NCI-H345 treated with DMSO at 0.1 percent for 48 hours (cell line): Measurements from ENCODE around the gene KRT74.
"Not testable (repeated sequence)": the region's sequence is repeated elsewhere in the genome, so short reads cannot be mapped to it uniquely, and the experiment has no call there.

ENCODE experiments used
- DNase-seq: peaks from one replicate; lab custom pipeline; 2025; ENCODE audit not compliant: unreplicated experiment; lab: John Stamatoyannopoulos, UW

The KRT74 gene

DNA sequence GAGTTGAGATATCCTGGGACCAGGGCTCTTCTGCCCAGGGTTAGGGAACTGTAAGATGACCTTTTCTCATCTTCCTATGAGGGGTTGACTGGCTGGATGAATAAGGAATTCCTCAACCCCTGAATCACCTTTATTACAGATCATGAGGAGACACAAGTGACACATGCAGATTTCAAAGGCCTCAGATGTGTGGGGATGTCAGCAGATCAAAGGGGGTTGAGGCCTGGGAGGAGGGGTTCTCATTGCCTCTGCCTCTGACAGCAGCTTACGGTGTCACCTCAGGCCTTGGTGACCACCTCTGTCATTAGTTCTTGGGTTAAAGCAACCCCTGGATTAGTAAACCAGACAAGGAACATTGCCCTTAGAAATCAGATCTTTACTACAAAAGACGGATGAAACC is 29.7 kb upstream of the KRT74 start:
- no peak for DNase-seq

DNA sequence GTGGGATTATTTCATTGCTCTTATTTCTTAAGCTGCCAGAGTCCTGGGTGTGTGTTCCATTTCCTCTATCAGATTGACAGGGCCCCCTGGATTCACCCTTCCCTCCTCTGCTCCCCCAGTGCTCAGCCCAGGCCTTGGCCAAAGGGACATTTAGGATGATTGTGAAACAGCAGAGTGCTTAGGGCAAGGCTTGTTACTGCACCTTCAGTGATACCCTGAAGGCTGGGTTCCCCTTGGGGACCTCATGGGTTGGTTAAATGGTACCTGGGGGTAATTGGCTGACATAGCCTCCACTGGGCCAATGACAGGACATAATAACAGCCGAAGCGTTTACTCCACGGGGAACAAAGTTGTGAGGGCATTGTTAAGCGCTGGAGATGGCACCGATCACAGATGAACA is 28.9 kb upstream of the KRT74 start:
- DNase-seq: no peak

DNA sequence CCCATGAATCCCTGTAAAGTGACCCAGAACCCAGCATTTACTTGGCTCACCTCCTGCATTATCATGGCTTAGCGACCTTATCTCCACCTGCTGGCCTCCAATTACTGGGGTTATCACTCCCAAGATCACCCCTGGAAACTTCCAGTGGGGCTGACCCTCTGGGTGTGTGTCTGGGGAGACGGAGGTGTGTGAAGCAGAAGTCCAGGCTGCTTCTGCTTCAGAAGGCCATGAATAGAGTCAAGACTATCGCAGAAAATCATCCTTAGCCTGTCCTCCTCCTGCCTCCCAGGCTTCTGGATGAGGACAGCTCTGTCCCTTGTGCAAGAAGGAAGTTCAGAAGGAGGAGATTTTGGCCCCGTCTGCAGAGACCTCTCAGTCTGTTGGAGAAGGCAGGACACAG is 28.0 kb upstream of the KRT74 start:
- no peak for DNase-seq

DNA sequence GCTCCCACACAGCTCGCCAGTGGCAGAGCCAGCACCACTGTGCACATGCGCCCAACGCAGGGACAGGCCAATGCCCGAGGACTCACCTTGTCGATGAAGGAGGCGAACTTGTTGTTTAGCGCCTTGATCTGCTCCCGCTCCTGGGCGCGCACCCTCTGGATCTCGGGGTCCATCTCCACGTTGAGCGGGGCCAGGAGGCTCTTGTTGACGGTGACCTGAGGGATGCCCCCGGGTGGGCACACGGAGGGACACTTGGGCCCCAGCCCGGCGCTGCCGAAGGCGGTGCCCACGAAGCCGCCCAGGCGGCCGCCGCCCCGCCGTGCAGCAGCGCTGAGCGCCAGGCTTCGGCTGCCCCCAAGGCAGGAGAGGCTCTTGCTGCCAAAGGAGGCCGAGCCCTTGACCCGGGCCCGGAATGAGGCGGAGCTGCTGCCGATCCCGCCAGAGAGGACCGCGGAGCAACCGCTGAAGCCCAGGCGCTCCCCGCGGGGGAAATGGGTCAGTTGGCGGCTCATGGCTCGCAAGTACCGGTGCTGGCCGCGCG is 27.4 kb upstream of the KRT74 start, which contains the start of gene KRT72:
Gene KRT72, minus strand, starts transcription at position 523 of the 541 bp plus-strand sequence. Its CDS starts 11 bp downstream, at position 512.
- no peak for DNase-seq

DNA sequence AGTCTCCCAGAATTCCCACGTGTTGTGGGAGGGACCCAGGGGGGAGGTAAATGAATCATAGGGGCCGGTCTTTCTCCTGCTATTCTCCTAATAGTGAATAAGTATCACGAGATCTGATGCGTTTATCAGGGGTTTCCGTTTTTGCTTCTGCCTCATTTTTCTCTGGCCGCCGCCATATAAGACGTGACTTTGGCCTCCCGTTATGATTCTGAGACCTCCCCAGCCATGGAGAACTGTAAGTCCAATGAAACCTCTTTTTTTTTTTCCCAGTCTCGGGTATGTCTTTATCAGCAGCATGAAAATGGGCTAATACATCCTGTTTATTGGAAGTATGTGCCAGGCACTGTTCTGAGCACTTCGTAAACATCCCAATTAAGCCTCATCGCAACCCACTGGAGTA is 26.8 kb upstream of the KRT74 start:
- DNase-seq: no peak

DNA sequence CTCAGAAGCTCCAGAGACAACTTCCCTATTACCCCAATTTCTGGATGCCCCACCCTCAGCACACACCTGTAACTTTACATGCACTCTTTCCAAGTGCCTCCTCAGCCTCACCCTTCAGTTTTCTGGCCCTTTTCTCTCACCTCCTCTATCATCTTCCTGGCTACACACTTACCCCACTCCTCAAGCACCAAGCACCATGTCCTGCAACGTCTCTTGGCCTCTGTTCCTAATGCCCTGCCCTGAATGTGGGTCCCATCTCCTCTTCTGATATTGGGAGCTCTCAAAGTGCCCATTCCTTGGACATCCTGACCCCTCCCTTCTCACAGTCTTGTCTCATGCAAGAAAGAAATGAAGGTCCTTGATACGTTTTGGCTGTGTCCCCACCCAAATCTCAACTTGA is 26.4 kb upstream of the KRT74 start:
- no peak for DNase-seq

DNA sequence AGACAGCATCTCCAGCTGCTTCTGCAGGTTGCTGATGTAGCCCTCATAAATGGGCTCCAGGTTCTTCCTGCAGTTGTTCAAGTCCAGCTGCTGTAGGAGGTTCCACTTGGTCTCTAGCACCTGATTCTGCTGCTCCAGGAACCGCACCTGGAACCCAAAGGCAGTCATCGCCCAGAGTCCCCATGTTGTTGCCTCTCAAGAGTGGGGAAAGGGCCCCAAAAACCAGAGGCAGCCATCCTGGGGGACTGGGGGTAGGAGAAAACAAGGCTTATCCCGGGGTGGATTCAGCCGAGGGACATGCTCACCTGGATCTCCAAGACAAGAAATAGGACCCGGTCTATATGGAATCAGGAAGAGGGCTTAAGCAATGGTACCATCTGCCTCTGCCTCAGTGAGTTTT is 25.3 kb upstream of the KRT74 start:
- DNase-seq: no peak

DNA sequence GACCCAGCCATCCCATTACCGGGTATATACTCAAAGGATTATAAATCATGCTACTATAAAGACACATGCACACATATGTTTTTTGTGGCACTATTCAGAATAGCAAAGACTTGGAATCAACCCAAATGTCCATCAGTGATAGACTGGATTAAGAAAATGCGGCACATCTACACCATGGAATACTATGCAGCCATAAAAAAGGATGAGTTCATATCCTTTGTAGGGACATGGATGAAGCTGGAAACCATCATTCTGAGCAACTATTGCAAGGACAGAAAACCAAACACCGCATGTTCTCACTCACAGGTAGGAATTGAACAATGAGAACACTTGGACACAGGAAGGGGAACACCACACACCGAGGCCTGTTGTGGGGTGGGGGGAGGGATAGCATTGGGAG is 20.6 kb upstream of the KRT74 start:
- DNase-seq: not testable (repeated sequence)

DNA sequence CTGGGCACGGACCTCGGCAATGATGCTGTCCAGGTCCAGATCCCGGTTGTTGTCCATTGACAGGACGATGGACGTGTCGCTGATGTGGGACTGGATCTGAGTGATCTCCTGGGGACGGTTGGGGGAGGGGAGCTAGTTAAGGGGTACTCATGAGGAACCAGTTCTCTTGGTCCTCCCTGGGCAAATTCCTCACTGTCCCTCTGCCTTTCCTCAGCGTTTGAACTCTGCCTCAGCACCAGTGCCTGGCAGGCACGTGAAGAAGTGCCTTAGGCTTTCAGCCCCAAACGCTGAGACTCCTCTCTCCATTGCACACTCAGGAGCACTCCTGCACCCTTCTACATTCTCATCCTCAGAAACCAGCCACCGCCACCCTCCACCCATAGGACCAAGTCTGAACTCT is 17.9 kb upstream of the KRT74 start:
- no peak for DNase-seq

DNA sequence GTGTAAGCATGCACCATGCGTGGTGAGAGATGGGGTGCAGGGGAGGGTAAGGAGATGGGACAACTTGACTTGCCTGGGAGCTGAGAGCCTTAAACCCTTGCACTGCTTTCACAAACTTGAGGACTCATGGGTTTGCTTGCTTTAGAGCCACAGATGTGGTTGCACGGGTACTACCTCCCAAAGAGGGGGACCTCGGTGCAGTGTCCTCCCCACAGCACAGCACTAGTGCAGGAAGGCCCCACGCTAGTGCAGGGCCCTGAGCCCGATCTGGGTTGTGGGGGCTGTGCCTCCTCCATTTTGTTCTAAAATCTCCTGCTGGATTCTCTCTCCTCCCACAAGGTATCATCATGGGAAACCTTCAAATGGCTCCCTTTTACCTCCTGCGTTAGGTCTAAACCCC is 16.4 kb upstream of the KRT74 start:
- no peak for DNase-seq

DNA sequence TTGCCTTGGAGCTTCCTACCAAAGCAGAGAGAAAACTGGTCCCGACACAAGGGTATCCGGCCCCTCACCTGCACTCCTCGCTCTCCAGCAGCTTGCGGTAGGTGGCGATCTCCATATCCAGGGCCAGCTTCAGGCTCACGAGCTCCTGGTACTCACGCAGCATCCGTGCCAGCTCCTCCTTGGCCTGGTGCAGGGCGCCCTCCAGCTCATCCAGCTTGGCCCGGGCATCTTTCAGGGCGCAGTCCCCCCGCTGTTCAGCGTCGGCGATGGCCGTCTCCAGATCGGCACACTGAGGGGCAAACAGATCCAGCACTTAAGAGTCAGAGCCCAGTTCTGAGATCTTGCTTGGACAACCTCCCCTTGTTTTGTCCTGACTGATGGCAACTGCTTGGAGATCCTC is 13.9 kb upstream of the KRT74 start:
- no peak for DNase-seq

DNA sequence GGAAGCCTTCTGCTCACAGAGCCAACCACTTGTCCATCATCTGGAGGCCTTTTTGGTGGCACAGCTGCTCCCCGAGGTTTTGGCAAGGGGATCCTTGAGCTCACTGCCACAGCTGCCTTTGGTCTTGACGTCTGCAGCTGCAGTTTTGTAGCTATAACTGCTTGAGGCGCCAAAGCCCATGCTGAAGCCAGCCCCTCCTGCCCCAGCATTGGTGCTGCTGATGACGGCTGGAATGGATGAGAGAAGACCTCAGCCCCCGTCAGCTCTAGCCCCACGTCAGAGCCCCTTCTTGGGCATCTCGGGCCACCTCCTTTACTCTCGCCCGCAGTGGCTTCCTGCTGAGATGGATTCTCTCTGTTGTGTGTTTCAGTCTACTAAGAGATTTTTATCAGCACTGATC is 12.3 kb upstream of the KRT74 start:
- DNase-seq: no peak

DNA sequence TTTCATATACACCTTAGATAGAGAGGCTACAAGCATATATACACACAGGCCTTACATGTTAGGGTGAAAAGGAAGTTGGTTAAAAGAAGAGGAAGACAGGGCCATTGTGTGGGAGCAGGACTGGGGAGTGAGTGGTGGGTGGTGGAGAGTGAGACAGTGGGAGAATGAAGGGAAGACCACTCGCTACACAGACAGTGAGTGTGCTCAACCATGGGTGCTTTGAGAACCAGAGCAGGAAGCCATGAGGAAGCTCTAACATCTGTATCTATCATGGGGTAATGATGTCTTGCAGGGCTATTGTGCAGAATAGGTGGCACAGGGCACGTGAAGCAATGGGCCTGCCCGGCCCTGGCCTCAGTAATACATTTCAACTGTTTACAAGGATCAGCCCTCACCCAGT is 11.4 kb upstream of the KRT74 start:
- DNase-seq: no peak

DNA sequence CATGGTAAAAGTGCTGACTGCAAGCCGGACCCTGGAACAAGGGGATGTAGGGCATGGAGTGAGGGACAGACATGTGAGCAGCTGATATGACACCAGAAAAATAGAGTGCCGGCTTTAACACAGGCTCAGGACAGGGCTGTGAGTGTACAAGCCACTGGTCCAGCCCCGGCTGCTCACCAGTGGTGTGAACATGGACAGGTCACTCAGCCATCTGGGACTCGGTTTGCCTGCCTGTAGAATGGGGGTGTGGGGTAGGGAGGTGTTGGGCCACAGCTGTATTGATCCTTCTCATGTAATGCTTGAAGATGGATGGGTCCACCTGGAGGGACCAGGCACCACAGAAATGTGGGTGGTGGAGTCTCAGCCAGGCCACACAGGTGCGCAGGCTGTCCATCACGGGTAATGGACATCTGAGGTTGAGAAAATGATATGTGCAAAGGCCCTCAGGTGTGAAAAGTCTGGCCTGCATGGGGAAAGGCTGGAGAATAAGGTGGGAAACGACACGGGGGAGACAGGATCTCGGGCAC is 10.6 kb upstream of the KRT74 start:
- DNase-seq: no peak

DNA sequence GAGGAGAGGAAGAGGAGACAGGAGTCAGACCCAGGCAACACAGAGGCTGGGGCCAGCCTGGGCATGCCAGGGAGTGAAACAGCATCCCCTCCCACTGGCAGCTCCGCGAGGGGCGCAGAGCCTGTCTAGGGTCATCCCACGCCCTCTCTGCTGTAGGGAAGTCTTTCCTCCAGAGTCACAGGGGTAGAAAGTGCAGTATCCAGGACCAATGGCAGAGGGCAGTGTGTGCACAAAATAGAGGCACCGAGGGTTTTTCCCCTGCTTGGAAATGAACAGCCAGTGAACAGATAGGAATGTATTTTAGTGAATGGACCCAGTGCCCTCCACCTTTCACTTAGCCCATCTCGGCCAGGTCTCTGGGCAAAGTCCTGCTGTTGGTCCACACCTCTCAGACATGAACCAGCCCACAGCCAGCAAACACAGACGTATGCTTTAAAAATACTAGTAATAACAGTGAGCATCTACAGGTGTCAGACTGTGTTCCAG is 9.4 kb upstream of the KRT74 start:
- DNase-seq: peak; percentile 59

DNA sequence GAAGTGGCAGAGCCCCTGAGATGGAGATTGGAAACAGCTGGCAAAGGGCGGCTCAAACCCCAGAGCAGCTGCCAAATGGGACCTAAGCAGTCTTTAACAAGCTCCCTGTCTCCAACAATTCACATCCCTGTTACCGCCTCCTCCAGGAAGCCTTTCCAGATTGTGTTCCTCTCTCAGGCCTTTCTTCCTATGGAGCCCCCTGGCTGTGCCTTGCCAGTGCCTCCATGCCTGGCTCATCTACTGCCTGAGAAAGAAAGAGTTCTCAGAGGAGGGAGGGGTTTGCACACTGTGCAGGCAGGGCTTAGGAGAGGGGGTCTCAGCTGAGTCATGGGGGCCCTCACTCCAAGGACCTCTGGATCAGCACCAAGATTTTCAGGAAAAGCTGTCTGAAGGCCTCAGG is 8.8 kb upstream of the KRT74 start:
- no peak for DNase-seq

DNA sequence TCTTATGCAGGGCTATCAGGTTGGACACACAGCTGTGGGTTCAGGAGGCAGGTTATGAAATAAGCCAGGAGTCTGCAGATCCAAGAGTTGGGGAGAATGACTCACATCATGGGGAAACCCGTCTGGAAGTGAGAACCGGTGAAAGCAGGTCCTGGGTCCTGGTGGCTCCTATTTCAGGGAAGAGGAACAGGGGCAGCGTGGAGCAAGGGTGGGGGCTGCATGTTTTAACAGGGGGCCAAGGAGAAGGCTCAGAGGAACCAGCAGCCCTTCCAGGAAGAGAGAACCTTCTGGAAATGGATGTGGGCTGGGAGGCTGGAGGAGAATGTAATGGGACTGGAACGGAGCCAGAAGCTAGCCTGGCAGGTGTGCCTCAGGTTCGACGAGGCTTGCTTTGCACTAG is 7.8 kb upstream of the KRT74 start:
- DNase-seq: peak; percentile 8

DNA sequence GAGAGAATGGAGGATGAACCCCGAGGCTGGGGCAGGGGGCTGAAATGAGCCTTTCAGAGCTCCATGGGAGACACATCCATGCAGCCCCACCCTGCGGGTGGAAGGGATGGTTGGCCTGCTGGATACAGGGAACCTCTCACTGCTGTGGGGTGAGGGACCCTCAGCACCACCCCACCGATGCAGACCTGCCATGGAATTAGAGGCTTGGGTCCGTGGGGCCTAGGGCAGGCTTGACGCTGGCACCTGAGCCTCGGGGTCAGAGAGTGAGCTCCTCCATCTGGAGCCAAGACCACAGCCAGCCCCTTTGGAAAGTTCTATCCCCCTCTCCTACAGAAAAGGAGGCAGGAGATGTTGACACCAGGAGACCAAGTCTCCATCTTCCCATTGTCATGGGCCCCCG is 7.4 kb upstream of the KRT74 start:
- no peak for DNase-seq

DNA sequence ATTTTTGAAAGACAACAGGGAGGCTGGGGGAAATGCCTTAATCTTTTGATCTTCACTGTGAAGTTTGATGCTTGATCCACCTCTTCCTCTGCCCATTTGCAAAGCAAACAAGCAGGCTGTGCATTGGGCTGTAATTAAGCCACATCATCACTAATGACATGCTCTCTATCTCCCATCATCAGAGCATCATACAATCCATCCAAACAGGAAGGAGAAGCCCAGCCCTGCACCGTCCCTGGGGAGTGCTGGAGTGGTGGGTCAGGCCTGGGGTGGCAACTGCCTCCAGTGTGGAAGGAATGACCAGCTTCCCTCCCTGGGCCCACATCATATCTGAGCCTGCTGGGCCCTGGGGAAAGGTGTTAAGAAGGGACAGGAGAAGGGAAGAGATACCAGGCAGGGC is 6.9 kb upstream of the KRT74 start:
- DNase-seq: no peak

DNA sequence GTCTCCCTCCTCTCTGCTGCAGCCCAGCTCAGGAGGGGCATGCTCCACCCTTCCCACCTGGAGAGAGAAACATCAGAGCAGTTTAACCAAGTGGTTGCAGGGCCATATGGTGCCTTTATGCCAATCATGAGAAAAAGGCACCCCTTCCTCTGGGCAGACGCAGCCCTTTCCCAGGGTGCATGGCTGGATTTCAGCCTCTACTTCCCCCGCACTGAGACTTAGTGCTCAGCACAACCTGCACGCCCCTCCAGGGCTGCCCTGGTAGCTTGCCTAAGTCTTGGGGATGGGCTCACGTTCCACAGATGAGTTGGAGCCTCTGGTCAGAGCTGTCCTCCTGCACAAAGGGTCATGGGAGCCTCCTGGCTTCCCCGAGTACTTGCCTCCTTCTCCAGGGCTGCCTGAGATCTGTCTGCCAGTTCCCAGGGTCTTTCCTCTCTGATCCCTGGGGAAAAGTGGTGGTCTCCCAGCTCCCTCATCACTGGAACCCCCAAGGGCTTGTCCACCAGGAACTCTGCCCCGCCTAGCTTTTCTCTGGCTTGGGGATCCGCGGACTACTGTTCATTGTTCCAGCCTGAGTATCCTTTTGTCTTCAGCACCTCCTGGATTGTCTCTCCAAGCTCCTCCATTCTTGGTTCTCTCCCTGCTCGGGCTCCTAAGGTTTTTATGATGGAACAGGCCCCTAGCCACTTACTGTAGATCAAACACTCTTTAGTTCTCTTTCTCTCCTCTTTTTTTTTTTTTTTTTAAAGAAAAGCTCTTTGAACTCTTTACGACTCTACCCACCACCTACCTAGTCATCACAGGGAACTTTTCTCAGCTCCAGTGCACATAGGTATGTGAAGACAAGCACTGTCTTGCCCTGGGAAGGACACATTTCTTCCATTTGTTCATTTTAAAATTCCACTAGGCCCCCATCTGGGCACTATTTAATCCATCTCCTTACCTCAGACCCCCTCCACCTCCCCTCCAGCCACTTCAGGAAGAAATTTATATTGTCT is 6.1 kb upstream of the KRT74 start:
- no peak for DNase-seq

DNA sequence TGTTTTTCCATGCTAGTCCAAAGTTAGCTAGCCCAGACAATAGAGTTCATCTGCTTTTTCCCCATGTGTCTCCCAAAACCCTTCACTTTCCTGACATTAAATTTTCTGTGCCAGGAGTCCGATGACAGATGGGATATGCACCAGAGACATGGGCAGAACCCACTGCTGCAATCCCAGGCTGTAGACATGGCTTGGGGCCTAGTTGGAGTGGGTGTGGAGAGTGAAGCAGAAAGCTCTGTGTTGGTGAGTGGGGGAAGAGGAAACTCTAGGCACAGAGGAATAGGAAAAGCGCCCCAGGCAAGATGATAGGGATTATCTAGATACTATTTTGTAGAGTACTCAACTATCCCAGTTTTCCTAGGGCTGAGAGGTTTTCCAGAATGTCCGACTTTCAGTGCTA is 4.8 kb upstream of the KRT74 start:
- no peak for DNase-seq

DNA sequence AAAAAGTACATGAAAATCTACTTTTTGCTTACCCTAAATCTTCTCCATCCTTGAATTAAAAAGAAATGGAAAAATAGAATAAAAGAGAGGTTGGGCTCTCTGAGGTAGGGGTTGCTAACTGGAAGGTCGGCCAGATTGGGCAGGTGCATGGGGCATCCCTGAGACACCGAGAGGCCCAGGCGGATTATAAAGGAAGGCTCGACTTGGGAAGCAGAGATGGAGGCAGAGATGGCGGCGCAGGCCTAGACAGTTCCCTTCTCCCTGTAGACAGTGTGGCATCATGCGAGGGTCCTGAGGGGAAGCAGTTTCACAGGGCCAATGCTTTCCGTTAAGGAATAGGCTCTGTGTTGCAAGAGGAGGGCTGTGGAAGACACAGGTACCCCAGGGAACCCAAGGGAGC is 3.7 kb upstream of the KRT74 start:
- no peak for DNase-seq
